ENCODE measurements around the gene SETD2.

Gene SETD2

GRCh38 chr3:46996689-46997452, 167.0 kb downstream of the SETD2 start:
- no peak for DNase-seq

- no peak for DNase-seq
Observed at GRCh38 chr3:46995901-46996562, 167.9 kb downstream of the SETD2 start.

GRCh38 chr3:46994801-46995731, 168.8 kb downstream of the SETD2 start:
- no peak for DNase-seq

GRCh38 chr3:46993986-46994385, 169.9 kb downstream of the SETD2 start:
- no peak for DNase-seq

GRCh38 chr3:46993292-46993691, 170.6 kb downstream of the SETD2 start:
- no peak for DNase-seq

- DNase-seq = no peak
Observed at GRCh38 chr3:46992231-46992630, 171.7 kb downstream of the SETD2 start.

GRCh38 chr3:46991406-46992165, 172.3 kb downstream of the SETD2 start:
- DNase-seq = no peak

GRCh38 chr3:46990573-46991374, 173.1 kb downstream of the SETD2 start:
- no peak for DNase-seq

- DNase-seq = no peak
Observed at GRCh38 chr3:46989146-46989810, 174.6 kb downstream of the SETD2 start.

GRCh38 chr3:46988616-46989015, 175.3 kb downstream of the SETD2 start:
- no peak for DNase-seq

- DNase-seq = no peak
Observed at GRCh38 chr3:46987743-46988401, 176.0 kb downstream of the SETD2 start.

- DNase-seq = no peak
Observed at GRCh38 chr3:46987319-46987742, 176.6 kb downstream of the SETD2 start.

- no peak for DNase-seq
Observed at GRCh38 chr3:46986782-46987310, 177.1 kb downstream of the SETD2 start.

- no peak for DNase-seq
Observed at GRCh38 chr3:46986055-46986730, 177.7 kb downstream of the SETD2 start.

GRCh38 chr3:46985588-46985987, 178.3 kb downstream of the SETD2 start:
- no peak for DNase-seq

- DNase-seq = no peak
Observed at GRCh38 chr3:46984591-46985459, 179.1 kb downstream of the SETD2 start.

- no peak for DNase-seq
Observed at GRCh38 chr3:46982546-46982945, 181.4 kb downstream of the SETD2 start.

GRCh38 chr3:46981932-46982471, 181.9 kb downstream of the SETD2 start:
- no peak for DNase-seq

Data from NCI-H1930 (cell line).